Osteoblast (primary cell): Measurements from ENCODE around the gene MUCL3. TPM values are rescaled to one million over a fixed set of nuclear protein-coding genes. Genes with fewer than 3 reads are reported as not detected.
"Not testable (repeated sequence)": the region's sequence is repeated elsewhere in the genome, so short reads cannot be mapped to it uniquely, and the experiment has no call there.

ENCODE experiments used
- DNase-seq: peaks from one replicate; pipeline ENCODE4 v3.0.0; 2011; ENCODE audit warnings: low spot score, mixed read lengths; ENCODE audit not compliant: insufficient read length; ENCODE audit errors: missing footprints
- H2AFZ ChIP-seq: 2 replicates; pipeline ENCODE4 v1.6.0; 2011; ENCODE audit warnings: mild to moderate bottlenecking, low read length
- H3K27ac ChIP-seq: 2 replicates; pipeline ENCODE4 v1.5.1; 2011; ENCODE audit warnings: mild to moderate bottlenecking, low read depth, low read length, moderate library complexity
- H3K27me3 ChIP-seq: 2 replicates; pipeline ENCODE4 v1.6.0; 2012; ENCODE audit warnings: mild to moderate bottlenecking, control low read depth, inconsistent platforms, low read length, moderate library complexity; ENCODE audit not compliant: insufficient read depth
- H3K36me3 ChIP-seq: 2 replicates; pipeline ENCODE4 v1.5.1; 2011; ENCODE audit warnings: mild to moderate bottlenecking, low read length, control low read depth, moderate library complexity; ENCODE audit not compliant: insufficient read depth
- H3K4me1 ChIP-seq: 2 replicates; pipeline ENCODE4 v1.5.1; 2011; ENCODE audit warnings: mild to moderate bottlenecking, low read length, control low read depth, moderate library complexity; ENCODE audit not compliant: insufficient read depth
- H3K4me2 ChIP-seq: 2 replicates; pipeline ENCODE4 v1.6.0; 2011; ENCODE audit warnings: mild to moderate bottlenecking, low read length; ENCODE audit not compliant: insufficient read depth
- H3K4me3 ChIP-seq: fragments of 200-600 bp; sonication (generic); 3 replicates; pipeline ENCODE4 v1.5.1; 2012; ENCODE audit warnings: mild to moderate bottlenecking, low read length, inconsistent platforms; ENCODE audit not compliant: insufficient read depth
- H3K79me2 ChIP-seq: 2 replicates; pipeline ENCODE4 v1.6.0; 2012; ENCODE audit warnings: mild to moderate bottlenecking, low read length, control low read depth, inconsistent platforms; ENCODE audit not compliant: insufficient read depth
- H3K9me3 ChIP-seq: 2 replicates; pipeline ENCODE4 v1.5.1; 2011; ENCODE audit warnings: low read depth, low read length, control low read depth
- H4K20me1 ChIP-seq: 2 replicates; pipeline ENCODE4 v1.6.0; 2012; ENCODE audit warnings: mild to moderate bottlenecking, low read length, control low read depth; ENCODE audit not compliant: insufficient read depth
- total RNA-seq: library from RNA; depleted of rRNA; stranded (reverse); fragments of >200 nt; gene quantifications from 2 replicates; pipeline ENCODE4 v1.2.3, GENCODE V29; 2012
- TF ChIP-seq, protein P1 (sequence below): IDR thresholded peaks from 2 replicates; pipeline ENCODE4 v1.5.1; 2011; ENCODE audit warnings: mild to moderate bottlenecking, low read depth, low read length, moderate library complexity; ENCODE audit errors: extremely low read depth

MUCL3 gene
- total RNA-seq, 1 donor, result not detected

DNA sequence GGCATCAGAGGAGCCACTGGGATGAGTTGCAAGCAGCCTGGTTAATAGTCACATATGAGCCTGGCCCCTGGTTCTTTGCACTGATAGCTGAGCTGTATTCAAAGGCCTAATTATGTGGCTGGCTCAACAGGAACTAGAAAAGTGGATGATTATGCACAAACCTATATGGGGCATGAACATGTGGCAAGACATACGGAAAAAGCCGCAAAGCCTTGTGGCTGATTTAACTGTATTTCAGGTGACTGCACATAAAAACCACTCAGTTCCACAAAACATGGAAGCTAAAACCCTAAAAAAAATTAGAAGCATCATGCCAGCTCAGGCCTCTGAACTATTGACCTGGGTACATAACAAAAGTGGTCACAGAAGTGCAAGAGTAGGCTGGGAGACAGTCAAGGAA, 56.5 kb downstream of the MUCL3 start:
- TF ChIP-seq, protein P1, sequence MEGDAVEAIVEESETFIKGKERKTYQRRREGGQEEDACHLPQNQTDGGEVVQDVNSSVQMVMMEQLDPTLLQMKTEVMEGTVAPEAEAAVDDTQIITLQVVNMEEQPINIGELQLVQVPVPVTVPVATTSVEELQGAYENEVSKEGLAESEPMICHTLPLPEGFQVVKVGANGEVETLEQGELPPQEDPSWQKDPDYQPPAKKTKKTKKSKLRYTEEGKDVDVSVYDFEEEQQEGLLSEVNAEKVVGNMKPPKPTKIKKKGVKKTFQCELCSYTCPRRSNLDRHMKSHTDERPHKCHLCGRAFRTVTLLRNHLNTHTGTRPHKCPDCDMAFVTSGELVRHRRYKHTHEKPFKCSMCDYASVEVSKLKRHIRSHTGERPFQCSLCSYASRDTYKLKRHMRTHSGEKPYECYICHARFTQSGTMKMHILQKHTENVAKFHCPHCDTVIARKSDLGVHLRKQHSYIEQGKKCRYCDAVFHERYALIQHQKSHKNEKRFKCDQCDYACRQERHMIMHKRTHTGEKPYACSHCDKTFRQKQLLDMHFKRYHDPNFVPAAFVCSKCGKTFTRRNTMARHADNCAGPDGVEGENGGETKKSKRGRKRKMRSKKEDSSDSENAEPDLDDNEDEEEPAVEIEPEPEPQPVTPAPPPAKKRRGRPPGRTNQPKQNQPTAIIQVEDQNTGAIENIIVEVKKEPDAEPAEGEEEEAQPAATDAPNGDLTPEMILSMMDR, result no peak
- H3K4me3 ChIP-seq, result no peak overlapping the region
- H4K20me1 ChIP-seq, result no peaks in the 10 kb centered on the region
- no peak overlapping the region for H3K4me2 ChIP-seq
- no peaks in the 10 kb centered on the region for H3K4me1 ChIP-seq
- H3K27ac ChIP-seq, result no peak overlapping the region
- no peaks in the 10 kb centered on the region for H3K9me3 ChIP-seq
- H3K36me3 ChIP-seq, result no peaks in the 10 kb centered on the region
- no peak overlapping the region for H2AFZ ChIP-seq
- no peak for DNase-seq
- H3K27me3 ChIP-seq, result peaks cover 4% of the 10 kb centered on the region
- no peaks in the 10 kb centered on the region for H3K79me2 ChIP-seq

DNA sequence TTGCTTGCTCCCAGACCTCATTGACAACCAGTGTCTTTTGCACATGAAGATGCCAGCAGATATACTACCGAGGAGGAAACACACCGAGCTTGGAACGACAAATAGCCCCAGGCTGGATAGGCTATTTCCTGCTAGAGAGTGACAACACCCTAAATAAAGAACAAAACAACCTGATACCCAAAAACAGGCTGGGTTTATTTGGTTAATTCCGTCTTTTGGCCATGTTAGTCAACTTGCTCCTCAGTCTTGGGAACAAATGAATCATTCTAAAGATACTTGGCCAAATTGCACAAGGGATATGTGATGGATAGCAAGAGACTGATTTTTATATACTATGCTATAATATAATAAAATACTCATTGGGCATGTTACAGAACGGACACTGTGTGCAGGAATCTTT, 58.0 kb downstream of the MUCL3 start:
- Histone ChIP-seq H3K79me2 (no peaks in the 10 kb centered on the region), H3K27ac (no peak overlapping the region), H3K4me1 (no peaks in the 10 kb centered on the region), H3K4me3 (no peak overlapping the region), H3K36me3 (no peaks in the 10 kb centered on the region), H3K9me3 (no peaks in the 10 kb centered on the region), H2AFZ (no peak overlapping the region), H3K27me3 (peaks cover 4% of the 10 kb centered on the region), H4K20me1 (no peaks in the 10 kb centered on the region), H3K4me2 (no peak overlapping the region)
- TF ChIP-seq, protein P1, result no peak
- peak; percentile 93 for DNase-seq

DNA sequence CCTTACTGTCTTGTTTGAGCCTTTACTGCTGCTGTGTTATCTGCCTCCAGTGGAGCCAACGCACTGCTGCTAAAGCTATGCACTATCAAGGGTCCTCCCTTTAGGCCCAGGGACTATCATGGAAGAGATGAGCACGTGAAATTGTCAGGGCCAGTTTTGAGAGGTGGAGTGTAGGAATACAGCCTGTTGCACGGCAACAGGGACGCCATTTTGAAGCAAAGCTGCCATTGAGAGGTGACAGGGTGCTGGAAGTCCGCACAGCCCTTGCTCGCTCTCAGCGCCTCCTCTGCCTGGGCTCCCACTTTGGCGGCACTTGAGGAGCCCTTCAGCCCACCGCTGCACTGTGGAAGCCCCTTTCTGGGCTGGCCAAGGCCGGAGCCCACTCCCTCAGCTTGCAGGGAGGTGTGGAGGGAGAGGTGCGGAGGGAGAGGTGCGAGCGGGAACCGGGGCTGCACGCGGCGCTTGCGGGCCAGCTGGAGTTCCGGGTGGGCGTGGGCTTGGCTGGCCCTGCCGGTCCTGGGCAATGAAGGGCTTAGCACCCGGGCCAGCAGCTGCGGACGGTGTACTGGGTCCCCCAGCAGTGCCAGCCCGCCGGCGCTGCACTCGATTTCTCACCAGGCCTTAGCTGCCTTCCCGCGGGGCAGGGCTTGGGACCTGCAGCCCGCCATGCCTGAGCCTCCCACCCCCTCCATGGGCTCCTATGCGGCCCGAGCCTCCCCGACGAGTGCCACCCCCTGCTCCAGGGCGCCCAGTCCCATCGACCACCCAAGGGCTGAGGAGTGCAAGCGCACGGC, 59.5 kb downstream of the MUCL3 start:
- not testable (repeated sequence) for DNase-seq, H3K4me2 ChIP-seq, H3K27ac ChIP-seq, H2AFZ ChIP-seq, H3K36me3 ChIP-seq, H3K9me3 ChIP-seq, H3K4me1 ChIP-seq, H4K20me1 ChIP-seq, H3K4me3 ChIP-seq, H3K79me2 ChIP-seq, H3K27me3 ChIP-seq

DNA sequence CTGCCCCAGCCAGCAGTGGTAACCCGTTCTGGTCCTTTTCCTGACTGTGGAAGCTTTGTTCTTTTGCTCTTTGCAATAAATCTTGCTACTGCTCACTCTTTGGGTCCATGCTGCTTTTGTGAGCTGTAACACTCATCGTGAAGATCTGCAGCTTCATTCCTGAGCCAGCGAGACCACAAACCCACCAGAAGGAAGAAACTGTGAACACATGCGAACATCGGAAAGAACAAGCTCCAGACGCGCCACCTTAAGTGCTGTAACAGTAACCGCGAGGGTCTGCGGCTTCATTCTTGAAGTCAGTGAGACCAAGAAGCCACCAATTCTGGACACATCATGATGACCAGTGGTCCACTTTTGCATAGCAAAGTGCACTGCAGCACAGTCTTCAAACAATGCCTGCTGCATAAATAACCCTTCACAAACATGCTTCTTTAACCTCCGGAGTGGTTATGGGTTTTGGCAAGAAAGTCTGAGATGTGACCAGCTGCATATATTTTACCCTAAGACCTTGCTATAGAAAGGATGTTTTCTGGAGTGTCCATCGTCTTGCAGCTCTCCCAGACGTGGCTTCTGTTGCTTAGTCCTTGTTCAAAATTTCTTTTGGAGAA, 60.6 kb downstream of the MUCL3 start:
- Histone ChIP-seq H3K4me3 (no peak overlapping the region), H3K27ac (no peak overlapping the region), H4K20me1 (no peaks in the 10 kb centered on the region), H3K9me3 (no peaks in the 10 kb centered on the region), H3K4me2 (no peak overlapping the region), H3K36me3 (no peaks in the 10 kb centered on the region), H2AFZ (no peak overlapping the region), H3K27me3 (peaks cover 4% of the 10 kb centered on the region), H3K79me2 (no peaks in the 10 kb centered on the region), H3K4me1 (no peaks in the 10 kb centered on the region)
- no peak for DNase-seq
- TF ChIP-seq, protein P1, result no peak
